GOT3 (cell line): ENCODE data around the gene ATP2A3.

Experiments
- DNase-seq: peaks from one replicate; lab custom pipeline; 2025; ENCODE audit warnings: mixed read lengths; lab: John Stamatoyannopoulos, UW

ATP2A3 gene

GRCh38 chr17:3972931-3973330, 8.7 kb upstream of the ATP2A3 start:
- DNase-seq = no peak

- no peak for DNase-seq
Measured at GRCh38 chr17:3972281-3972731, 8.1 kb upstream of the ATP2A3 start.

- no peak for DNase-seq
Measured at GRCh38 chr17:3970668-3971067, 6.4 kb upstream of the ATP2A3 start.

GRCh38 chr17:3969963-3970362, 5.7 kb upstream of the ATP2A3 start:
- no peak for DNase-seq

GRCh38 chr17:3968886-3969524, 4.8 kb upstream of the ATP2A3 start:
- DNase-seq = no peak

- no peak for DNase-seq
Measured at GRCh38 chr17:3968015-3968414, 3.8 kb upstream of the ATP2A3 start.

GRCh38 chr17:3966720-3967363, 2.6 kb upstream of the ATP2A3 start:
- no peak for DNase-seq

- DNase-seq = no peak
Measured at GRCh38 chr17:3965118-3965800, 1.0 kb upstream of the ATP2A3 start.

GRCh38 chr17:3963237-3964201, 718 bp downstream of the ATP2A3 start:
- no peak for DNase-seq

GRCh38 chr17:3962965-3963236, 1.3 kb downstream of the ATP2A3 start:
- DNase-seq = no peak

- DNase-seq = no peak
Measured at GRCh38 chr17:3962217-3962964, 1.8 kb downstream of the ATP2A3 start.

GRCh38 chr17:3961564-3962047, 2.6 kb downstream of the ATP2A3 start:
- no peak for DNase-seq

- no peak for DNase-seq
Measured at GRCh38 chr17:3960764-3961163, 3.5 kb downstream of the ATP2A3 start.

GRCh38 chr17:3959921-3960601, 4.2 kb downstream of the ATP2A3 start:
- no peak for DNase-seq

- no peak for DNase-seq
Measured at GRCh38 chr17:3959295-3959899, 4.8 kb downstream of the ATP2A3 start.

GRCh38 chr17:3957735-3958599, 6.3 kb downstream of the ATP2A3 start:
- no peak for DNase-seq

- DNase-seq = no peak
Measured at GRCh38 chr17:3956983-3957382, 7.3 kb downstream of the ATP2A3 start.

GRCh38 chr17:3956327-3956957, 7.8 kb downstream of the ATP2A3 start:
- no peak for DNase-seq

- no peak for DNase-seq
Measured at GRCh38 chr17:3955673-3955988, 8.6 kb downstream of the ATP2A3 start.
